SK-N-SH (cell line): ENCODE results near the gene VSIG10L. TPM values are rescaled to one million over a fixed set of nuclear protein-coding genes. Genes with fewer than 3 reads are reported as not detected.

Source experiments
- CTCF ChIA-PET: fragments of 300-600, 350-600 bp; formaldehyde crosslinking; extraction: SDS; loops from one replicate; lab custom pipeline; 2021; lab: Yijun Ruan, JAX
- POLR2A ChIA-PET: fragments of 350-600 bp; sonication (Branson Sonifier 250); formaldehyde crosslinking; extraction: SDS; loops from one replicate; lab custom pipeline; 2020; ENCODE audit warnings: antibody characterized with exemption, inconsistent platforms; lab: Yijun Ruan, JAX
- DNase-seq: peaks from one replicate; pipeline ENCODE4 v3.0.0; 2012
- H2AFZ ChIP-seq: fragments of 200-600 bp; sonication (generic); 2 replicates; pipeline ENCODE4 v1.8.1; 2016; ENCODE audit warnings: antibody characterized with exemption, mild to moderate bottlenecking, low read depth
- H3F3A ChIP-seq: fragments of 200-600 bp; sonication (generic); replicated peaks from 2 replicates; pipeline ENCODE3; 2016; ENCODE audit warnings: antibody characterized with exemption, mild to moderate bottlenecking; ENCODE audit not compliant: insufficient read depth
- H3K27ac ChIP-seq, 2 experiments: fragments of 200-500 bp in 1 of 2; fragments of 200-600 bp in 1 of 2; sonication (Bioruptor generic) in 1 of 2; sonication (generic), shearing (Covaris generic) in 1 of 2; 2 replicates each; pipeline versions ENCODE4 v1.5.1 to v1.6.1; 2014 to 2016; ENCODE audit warnings: low read depth in 2 of 2, inconsistent platforms in 1 of 2, low read length in 1 of 2, mild to moderate bottlenecking in 1 of 2, mixed read lengths in 1 of 2
- H3K27me3 ChIP-seq: fragments of 200-600 bp; sonication (generic), shearing (Covaris generic); 2 replicates; pipeline ENCODE4 v1.6.1; 2016; ENCODE audit warnings: mixed run types; ENCODE audit not compliant: insufficient read depth
- H3K36me3 ChIP-seq, 2 experiments: fragments of 200-500 bp in 1 of 2; fragments of 200-600 bp in 1 of 2; sonication (Bioruptor generic) in 1 of 2; sonication (generic) in 1 of 2; replicated peaks in 1 of 2; 2 replicates each; pipeline versions ENCODE3 to v1.5.1; 2014 to 2016; ENCODE audit warnings: low read length in 1 of 2, mild to moderate bottlenecking in 1 of 2; ENCODE audit not compliant: insufficient read depth in 2 of 2, control insufficient read depth in 1 of 2
- H3K4me1 ChIP-seq, 2 experiments: fragments of 200-500 bp in 1 of 2; fragments of 200-600 bp in 1 of 2; sonication (Bioruptor generic) in 1 of 2; sonication (generic), shearing (Covaris generic) in 1 of 2; 2 replicates each; pipeline versions ENCODE4 v1.5.1 to v1.6.1; 2014 to 2016; ENCODE audit warnings: low read depth in 1 of 2, low read length in 1 of 2, mixed run types in 1 of 2; ENCODE audit not compliant: insufficient read depth in 2 of 2, control insufficient read depth in 1 of 2
- H3K4me2 ChIP-seq: fragments of 200-600 bp; sonication (generic), shearing (Covaris generic); 2 replicates; pipeline ENCODE4 v1.6.1; 2017; ENCODE audit warnings: mixed run types
- H3K4me3 ChIP-seq, 2 experiments: fragments of 200-500 bp in 1 of 2; fragments of 200-600 bp in 1 of 2; sonication (Bioruptor generic) in 1 of 2; sonication (generic), shearing (Covaris generic) in 1 of 2; 2 replicates each; pipeline versions ENCODE4 v1.5.1 to v1.8.1; 2014 to 2016; ENCODE audit warnings: low read depth in 2 of 2, inconsistent platforms in 1 of 2, low read length in 1 of 2, mild to moderate bottlenecking in 1 of 2, mixed read lengths in 1 of 2, moderate library complexity in 1 of 2
- H3K79me2 ChIP-seq: fragments of 200-600 bp; sonication (generic); 2 replicates; pipeline ENCODE4 v1.8.1; 2017; ENCODE audit warnings: mild to moderate bottlenecking; ENCODE audit not compliant: insufficient read depth
- H3K9ac ChIP-seq: fragments of 200-600 bp; sonication (generic); 2 replicates; pipeline ENCODE4 v1.6.1; 2017; ENCODE audit warnings: mixed run types
- H3K9me2 ChIP-seq: fragments of 200-600 bp; sonication (generic); 2 replicates; pipeline ENCODE4 v1.6.1; 2017; ENCODE audit warnings: mixed run types
- H3K9me3 ChIP-seq: fragments of 200-600 bp; sonication (generic); 2 replicates; pipeline ENCODE4 v1.6.1; 2017; ENCODE audit warnings: mixed run types, mild to moderate bottlenecking, moderate library complexity
- H4K20me1 ChIP-seq: fragments of 200-600 bp; sonication (generic); 2 replicates; pipeline ENCODE4 v1.6.1; 2017; ENCODE audit warnings: mild to moderate bottlenecking, mixed run types; ENCODE audit not compliant: insufficient read depth
- CHD2 ChIP-seq: fragments of 150-350 bp; IDR thresholded peaks from 2 replicates; pipeline ENCODE4 v1.6.1; 2018; ENCODE audit warnings: low read length; ENCODE audit not compliant: partially characterized antibody
- ELF1 ChIP-seq: IDR thresholded peaks from 2 replicates; pipeline ENCODE4 v1.4.0; 2012
- FOXM1 ChIP-seq: IDR thresholded peaks from 2 replicates; pipeline ENCODE4 v1.4.0; 2012; ENCODE audit warnings: low read depth, mild to moderate bottlenecking
- GABPA ChIP-seq: IDR thresholded peaks from 2 replicates; pipeline ENCODE4 v1.4.0; 2012; ENCODE audit warnings: low read depth, mild to moderate bottlenecking
- MAX ChIP-seq: IDR thresholded peaks from 2 replicates; pipeline ENCODE4 v1.4.0; 2012; ENCODE audit warnings: low read depth
- NFIC ChIP-seq: IDR thresholded peaks from 2 replicates; pipeline ENCODE4 v1.4.0; 2012; ENCODE audit warnings: borderline replicate concordance
- PBX3 ChIP-seq: IDR thresholded peaks from 2 replicates; pipeline ENCODE4; 2012
- RCOR1 ChIP-seq: fragments of 150-350 bp; IDR thresholded peaks from 2 replicates; pipeline ENCODE4 v1.6.1; 2017; ENCODE audit warnings: antibody characterized with exemption, low read length
- SIN3A ChIP-seq: IDR thresholded peaks from 2 replicates; pipeline ENCODE4 v1.6.1; 2012; ENCODE audit warnings: low read depth, mild to moderate bottlenecking, low read length, moderate library complexity, borderline replicate concordance
- SMC3 ChIP-seq: IDR thresholded peaks from 2 replicates; pipeline ENCODE4 v1.6.1; 2012; ENCODE audit warnings: low read depth, low read length, improper control_type of control experiment
- TCF12 ChIP-seq: IDR thresholded peaks from 2 replicates; pipeline ENCODE4 v1.4.0; 2012
- TEAD4 ChIP-seq: IDR thresholded peaks from 2 replicates; pipeline ENCODE4 v1.4.0; 2012; ENCODE audit warnings: mild to moderate bottlenecking, borderline replicate concordance; ENCODE audit not compliant: insufficient read depth
- USF1 ChIP-seq: IDR thresholded peaks from 2 replicates; pipeline ENCODE4 v1.4.0; 2012; ENCODE audit warnings: low read depth, borderline replicate concordance
- ZBTB33 ChIP-seq: IDR thresholded peaks from 2 replicates; pipeline ENCODE4 v1.4.0; 2012; ENCODE audit warnings: low read depth, borderline replicate concordance
- WGBS: methylation state at CpG from one replicate; pipeline ENCODE4 v1.1.6; 2017; ENCODE audit warnings: low lambda C conversion rate; 5-methylcytosine and 5-hydroxymethylcytosine counted together
- polyA plus RNA-seq, 3 experiments: library from polyadenylated mRNA; depleted of rRNA; stranded (reverse); fragments of >200 nt; gene quantifications; 2 replicates each; pipeline ENCODE4 v1.2.3, GENCODE V29; 2012

VSIG10L gene
- polyA plus RNA-seq, 1 of the 3 experiments (the other 2 are of a cell fraction): 2.7 TPM

GRCh38 chr19:51356159-51356801, 14.3 kb upstream of the VSIG10L start:
- Histone ChIP-seq H3K4me1 (no peaks in the 10 kb centered on the region; a peak in 1 of 4 replicates), H3K27ac (no peak overlapping the region)
- no peak for TF ChIP-seq RCOR1
- TF ChIP-seq USF1: no peak
- no peak for TF ChIP-seq ELF1
- TF ChIP-seq, all 33 proteins: peak for 0
- Histone ChIP-seq H4K20me1 (no peaks in the 10 kb centered on the region), H3F3A (peaks cover 7% of the 10 kb centered on the region), H3K4me3 (no peak overlapping the region), H2AFZ (no peak overlapping the region), H3K36me3 (no peaks in the 10 kb centered on the region), H3K79me2 (no peaks in the 10 kb centered on the region), H3K4me2 (no peak overlapping the region), H3K9me3 (no peaks in the 10 kb centered on the region), H3K9me2 (no peaks in the 10 kb centered on the region), H3K9ac (no peak overlapping the region), H3K27me3 (no peaks in the 10 kb centered on the region)
- no peak for DNase-seq
- WGBS: 92% methylated on average over 10 of the region's 10 CpGs
- ChIA-PET CTCF (interaction anchor here (0.8 to 1.5 kb wide), 2 partner anchors 14 to 43 kb away, joined by 3 to 4 read pairs; partner anchors contain the start of gene VSIG10L), POLR2A (no interaction called here)

- 55% methylated on average over 7 of the region's 8 CpGs for WGBS
- peak; percentile 53 for DNase-seq
Measured at GRCh38 chr19:51354742-51355148, 12.8 kb upstream of the VSIG10L start.

GRCh38 chr19:51354103-51354741, 12.3 kb upstream of the VSIG10L start:
- Histone ChIP-seq H4K20me1 (no peaks in the 10 kb centered on the region), H3K27ac (no peak overlapping the region), H3K4me1 (no peaks in the 10 kb centered on the region; a peak in 1 of 4 replicates), H3K36me3 (no peaks in the 10 kb centered on the region), H3K27me3 (no peaks in the 10 kb centered on the region), H3K9ac (no peak overlapping the region), H2AFZ (no peak overlapping the region), H3K4me2 (no peak overlapping the region), H3K4me3 (no peak overlapping the region), H3K9me3 (no peaks in the 10 kb centered on the region), H3K9me2 (no peaks in the 10 kb centered on the region), H3F3A (no peaks in the 10 kb centered on the region), H3K79me2 (no peaks in the 10 kb centered on the region)
- no peak for DNase-seq
- TF ChIP-seq ZBTB33: no peak
- TF ChIP-seq SMC3: no peak
- no peak for TF ChIP-seq MAX
- no peak for TF ChIP-seq TCF12
- no peak for TF ChIP-seq FOXM1
- TF ChIP-seq TEAD4: no peak
- no peak for TF ChIP-seq CHD2
- no peak for TF ChIP-seq SIN3A
- no peak for TF ChIP-seq NFIC
- ChIA-PET CTCF (no interaction called here), POLR2A (no interaction called here)
- WGBS: 85% methylated on average over 12 of the region's 12 CpGs

More at GRCh38 chr19:51354742-51355148, 12.8 kb upstream of the VSIG10L start:
- Histone ChIP-seq H3K27me3 (no peaks in the 10 kb centered on the region), H3F3A (peaks cover 4% of the 10 kb centered on the region), H3K4me2 (no peak overlapping the region), H3K27ac (no peak overlapping the region), H3K4me3 (no peak overlapping the region), H3K36me3 (no peaks in the 10 kb centered on the region), H2AFZ (no peak overlapping the region), H3K9me3 (no peaks in the 10 kb centered on the region), H4K20me1 (no peaks in the 10 kb centered on the region), H3K9ac (no peak overlapping the region), H3K4me1 (no peaks in the 10 kb centered on the region; a peak in 1 of 4 replicates), H3K79me2 (no peaks in the 10 kb centered on the region), H3K9me2 (no peaks in the 10 kb centered on the region)
- POLR2A ChIA-PET: no interaction called here
- TF ChIP-seq GABPA (no peak), PBX3 (peak; percentile 13; the same call in 1 of the 2 replicates)
- CTCF ChIA-PET: no interaction called here
